Activated effector memory CD4-positive, alpha-beta T cell treated with anti-CD3 and anti-CD28 coated beads, Interleukin-2, amount 50 U/mL, for 16 hours (primary cell): Measurements from ENCODE around the gene DSCAM.

ENCODE experiments used
- DNase-seq: peaks from one replicate; pipeline ENCODE4 v3.0.0-alpha.2; 2020

Gene DSCAM

GRCh38 chr21:40018871-40019475 is 828.0 kb downstream of the DSCAM start:
- DNase-seq: no peak

DNA sequence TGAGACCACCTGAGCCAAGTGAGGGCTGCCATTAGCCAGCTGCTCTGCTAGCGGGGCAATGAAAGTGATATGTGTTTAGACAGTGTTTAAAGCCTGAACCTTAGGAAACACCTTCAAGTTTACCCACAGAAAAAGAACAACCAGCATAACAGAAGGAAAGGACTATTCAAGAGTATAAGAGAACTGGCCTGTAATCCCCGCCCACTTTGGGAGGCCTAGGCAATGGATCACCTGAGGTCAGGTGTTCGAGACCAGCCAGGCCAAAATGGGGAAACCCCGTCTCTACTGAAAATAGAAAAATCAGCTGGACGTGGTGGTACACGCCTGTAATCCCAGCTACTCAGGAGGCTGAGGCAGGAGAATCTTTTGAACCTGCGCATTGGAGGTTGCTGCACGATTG is 830.3 kb downstream of the DSCAM start:
- DNase-seq: no peak

DNA sequence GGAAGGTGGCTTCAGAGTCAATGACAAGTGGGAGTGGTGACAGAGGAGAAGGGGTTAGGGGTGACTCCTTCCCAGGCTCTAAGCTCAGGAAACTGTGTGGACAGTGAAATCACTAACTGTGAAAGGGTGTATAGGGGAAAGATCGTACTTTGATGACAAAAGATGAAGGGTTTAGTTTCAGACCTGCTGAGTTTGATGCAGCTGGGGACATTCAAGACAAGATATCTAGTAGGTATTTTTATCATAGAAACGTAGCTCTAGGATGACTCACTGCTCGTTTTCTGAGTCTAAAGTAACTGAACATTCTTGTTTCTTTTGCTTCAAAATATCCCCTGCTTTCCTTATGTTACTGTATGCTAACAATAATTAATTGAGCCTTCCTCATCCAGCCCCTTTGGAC is 830.7 kb downstream of the DSCAM start:
- no peak for DNase-seq

- no peak for DNase-seq
Observed at GRCh38 chr21:40015818-40016217, 831.1 kb downstream of the DSCAM start.

DNA sequence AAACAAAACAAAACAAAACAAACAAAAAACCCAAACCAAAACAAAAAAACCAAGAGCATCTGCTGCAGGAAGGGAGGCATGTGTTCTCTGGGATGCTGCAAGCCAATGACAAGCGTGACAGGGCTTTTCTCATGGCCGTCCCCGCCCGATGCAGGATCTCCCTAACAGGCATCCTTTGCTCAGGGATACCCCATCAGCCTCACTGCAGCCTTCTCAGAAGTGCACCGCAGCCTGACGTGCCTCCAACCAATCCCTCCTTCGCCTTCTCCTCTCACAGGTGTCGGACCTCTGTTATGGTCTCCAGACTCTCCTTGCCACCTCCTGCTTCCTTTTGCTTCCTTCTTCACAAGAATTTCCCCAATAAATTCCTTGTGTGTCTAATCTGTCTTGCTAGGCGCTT is 832.6 kb downstream of the DSCAM start:
- no peak for DNase-seq

- no peak for DNase-seq
Observed at GRCh38 chr21:40013001-40013735, 833.8 kb downstream of the DSCAM start.

DNA sequence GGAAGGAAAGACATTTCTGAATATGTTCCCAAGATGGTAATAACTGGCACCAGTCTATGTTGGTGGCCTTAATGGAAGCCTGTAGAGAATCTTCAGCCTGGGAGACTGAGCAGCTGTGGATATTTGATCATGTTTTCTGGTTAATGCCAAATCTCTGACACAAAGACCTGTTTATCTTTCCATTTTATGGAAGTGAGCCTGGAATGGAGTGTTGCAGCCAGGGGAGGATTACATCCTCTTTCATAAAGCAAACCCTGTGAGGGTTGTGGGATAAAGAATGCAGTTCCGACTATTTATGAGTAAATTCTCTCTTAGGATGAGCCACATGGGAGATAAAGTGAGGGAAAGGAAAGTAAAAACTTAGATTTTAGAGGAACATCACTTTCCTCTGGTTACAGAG is 835.6 kb downstream of the DSCAM start:
- DNase-seq: no peak

- DNase-seq: no peak
Observed at GRCh38 chr21:40002978-40003377, 844.0 kb downstream of the DSCAM start.

GRCh38 chr21:39984286-39984991 is 862.5 kb downstream of the DSCAM start:
- no peak for DNase-seq

- no peak for DNase-seq
Observed at GRCh38 chr21:39980241-39980820, 866.6 kb downstream of the DSCAM start.

DNA sequence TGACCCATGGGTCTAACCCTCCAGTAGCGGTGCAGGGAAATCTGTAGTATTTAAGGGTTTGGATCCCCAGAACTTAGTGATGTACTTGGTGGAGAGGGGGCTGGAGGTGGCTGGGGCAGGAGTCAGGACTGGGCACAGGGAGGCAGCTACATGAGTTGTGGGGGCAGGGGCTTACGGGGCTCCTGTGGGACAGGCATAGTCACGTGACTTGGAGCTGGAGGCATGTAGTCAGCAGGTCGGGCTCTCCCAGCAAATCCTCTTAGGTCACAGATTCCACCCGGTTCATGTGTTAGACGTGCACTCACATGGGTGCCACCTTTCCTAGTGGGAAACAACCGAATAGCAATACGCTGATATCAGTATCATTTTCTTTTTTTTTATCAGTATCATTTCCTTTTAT is 867.6 kb downstream of the DSCAM start:
- no peak for DNase-seq

GRCh38 chr21:39976800-39977199 is 870.2 kb downstream of the DSCAM start:
- no peak for DNase-seq

GRCh38 chr21:39972976-39973770 is 873.8 kb downstream of the DSCAM start:
- DNase-seq: no peak

- DNase-seq: no peak
Observed at GRCh38 chr21:39972471-39972870, 874.5 kb downstream of the DSCAM start.

GRCh38 chr21:39971956-39972355 is 875.0 kb downstream of the DSCAM start:
- no peak for DNase-seq

GRCh38 chr21:39969691-39970364 is 877.1 kb downstream of the DSCAM start:
- DNase-seq: no peak

DNA sequence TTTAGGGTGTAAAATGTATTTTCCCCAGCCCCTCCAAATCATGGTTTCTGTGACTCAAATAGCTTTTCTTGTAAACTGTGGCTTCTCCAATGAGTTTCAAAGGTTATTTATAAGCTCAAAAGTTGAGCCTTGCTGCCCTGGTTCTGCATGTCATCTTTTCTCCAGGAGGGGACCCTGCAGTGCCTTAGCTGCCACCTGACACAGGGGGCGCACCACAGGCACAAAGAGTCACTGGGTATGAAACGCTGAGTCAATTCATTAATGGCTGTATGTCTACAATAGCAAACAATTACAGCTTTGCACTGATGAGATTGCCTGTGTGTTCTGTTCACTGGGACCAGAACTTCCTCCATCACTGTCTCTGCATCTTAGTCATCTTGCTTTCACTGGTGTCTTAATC is 878.9 kb downstream of the DSCAM start:
- DNase-seq: no peak

DNA sequence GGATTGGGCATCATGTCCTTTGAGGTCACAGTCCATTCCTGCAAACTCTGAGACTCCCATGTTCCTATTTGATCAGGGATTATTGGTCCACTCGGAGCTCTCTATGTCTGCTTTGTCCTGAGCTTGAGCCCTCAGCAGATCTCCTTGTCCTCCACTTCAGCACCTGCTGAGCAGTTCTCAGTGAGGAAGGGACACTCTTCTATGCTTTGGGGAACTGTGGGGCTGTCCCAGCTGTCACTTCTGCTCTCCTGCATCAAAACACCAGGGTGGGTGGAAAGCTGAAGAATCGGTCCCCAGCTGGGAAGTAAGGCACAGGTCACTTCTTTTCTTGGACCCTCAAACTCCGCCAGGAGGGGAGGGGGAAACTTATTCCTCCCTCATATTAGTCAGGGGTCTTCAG is 880.2 kb downstream of the DSCAM start:
- no peak for DNase-seq

GRCh38 chr21:39965026-39965425 is 881.9 kb downstream of the DSCAM start:
- DNase-seq: no peak

- no peak for DNase-seq
Observed at GRCh38 chr21:39961251-39961650, 885.7 kb downstream of the DSCAM start.
